Pulmonary artery endothelial cell (primary cell): ENCODE measurements around the gene ZFP92. TPM values are rescaled to one million over a fixed set of nuclear protein-coding genes. Genes with fewer than 3 reads are reported as not detected.
"Not testable (repeated sequence)": the region's sequence is repeated elsewhere in the genome, so short reads cannot be mapped to it uniquely, and the experiment has no call there.

Experiments used
- DNase-seq: peaks from one replicate; pipeline ENCODE4 v3.0.0-alpha.2; 2011; ENCODE audit warnings: low read depth, low spot score
- total RNA-seq: library from RNA; depleted of rRNA; stranded (reverse); fragments of >200 nt; gene quantifications from 2 replicates; pipeline ENCODE4 v1.2.3, GENCODE V29; 2014

The ZFP92 gene
- total RNA-seq, 1 donor from 2014 or later, result 1.6 TPM

DNA sequence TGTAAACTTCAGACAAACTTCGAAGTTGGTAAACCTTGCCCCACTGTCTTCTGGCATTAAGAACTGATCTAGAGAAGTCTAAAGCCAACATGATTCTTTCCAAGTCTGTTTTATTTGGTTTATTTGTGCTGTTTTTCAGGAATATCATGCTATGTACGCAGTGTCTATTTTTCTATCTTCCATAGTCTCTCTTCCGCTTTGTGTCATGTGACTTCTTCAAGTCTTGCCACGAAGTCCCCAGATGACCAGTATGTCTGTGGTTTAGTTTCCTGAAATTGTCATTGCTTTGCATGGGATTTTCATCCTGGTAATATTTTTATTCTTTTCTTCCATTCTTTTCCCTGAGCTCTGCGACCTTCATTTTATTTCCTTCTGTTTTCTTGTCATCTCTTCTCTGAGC lies 25.2 kb upstream of the ZFP92 start:
- DNase-seq, result no peak

DNA sequence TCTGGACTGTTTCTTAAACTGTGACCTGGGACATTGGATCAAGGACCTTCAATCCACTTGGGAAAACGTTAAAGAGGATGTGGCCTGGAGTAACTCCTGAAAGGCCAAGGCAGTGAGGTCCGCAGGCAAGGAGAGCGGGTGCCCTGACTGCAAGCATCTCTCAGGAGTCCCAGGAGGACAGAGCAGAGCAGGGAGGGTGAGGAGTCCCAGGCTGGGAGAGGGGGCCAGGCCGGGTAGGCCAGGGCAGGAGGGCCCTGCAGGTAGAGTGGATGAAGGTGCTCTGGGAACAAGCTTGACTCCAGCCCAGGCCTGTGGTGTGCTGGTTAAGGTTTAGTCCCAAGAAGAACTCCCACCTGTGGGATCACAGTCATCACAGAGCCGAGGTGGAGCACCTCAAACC lies 23.9 kb upstream of the ZFP92 start:
- no peak for DNase-seq

DNA sequence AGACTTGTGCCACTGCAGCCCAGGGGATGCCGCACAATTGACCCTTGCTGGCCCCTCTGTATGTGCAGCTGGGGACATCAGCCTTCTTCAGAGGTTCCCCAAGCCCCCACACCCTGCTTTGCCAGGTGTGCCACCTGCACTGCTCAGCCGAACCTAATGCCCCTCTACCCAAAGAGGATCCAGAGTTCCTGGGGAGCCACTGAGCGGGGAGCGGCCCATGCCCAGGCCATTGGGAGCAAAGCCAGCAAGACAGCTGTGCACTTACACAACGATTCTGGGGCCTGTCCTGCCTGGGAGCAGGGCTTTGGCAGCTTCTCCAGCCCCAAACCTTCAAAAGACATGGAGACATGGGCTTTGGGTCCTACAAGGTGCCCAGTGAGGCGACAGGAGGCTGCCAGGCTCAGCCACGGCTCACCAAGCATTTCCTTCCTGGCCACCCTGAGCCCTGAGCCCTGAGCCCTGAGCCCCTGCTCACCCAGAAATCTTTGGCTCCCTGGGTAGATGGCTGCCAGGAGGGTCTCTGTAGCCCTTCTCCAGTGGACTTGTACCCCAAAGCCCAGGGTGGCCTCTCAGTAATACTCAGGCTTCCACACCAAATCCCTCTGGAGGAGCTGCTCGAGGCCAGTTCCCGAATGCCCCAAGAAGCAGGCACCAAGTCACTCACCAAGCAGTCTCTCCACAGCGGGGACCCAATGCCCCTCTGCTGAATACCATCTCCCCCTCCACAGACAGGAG lies 23.1 kb upstream of the ZFP92 start:
- DNase-seq, result no peak

DNA sequence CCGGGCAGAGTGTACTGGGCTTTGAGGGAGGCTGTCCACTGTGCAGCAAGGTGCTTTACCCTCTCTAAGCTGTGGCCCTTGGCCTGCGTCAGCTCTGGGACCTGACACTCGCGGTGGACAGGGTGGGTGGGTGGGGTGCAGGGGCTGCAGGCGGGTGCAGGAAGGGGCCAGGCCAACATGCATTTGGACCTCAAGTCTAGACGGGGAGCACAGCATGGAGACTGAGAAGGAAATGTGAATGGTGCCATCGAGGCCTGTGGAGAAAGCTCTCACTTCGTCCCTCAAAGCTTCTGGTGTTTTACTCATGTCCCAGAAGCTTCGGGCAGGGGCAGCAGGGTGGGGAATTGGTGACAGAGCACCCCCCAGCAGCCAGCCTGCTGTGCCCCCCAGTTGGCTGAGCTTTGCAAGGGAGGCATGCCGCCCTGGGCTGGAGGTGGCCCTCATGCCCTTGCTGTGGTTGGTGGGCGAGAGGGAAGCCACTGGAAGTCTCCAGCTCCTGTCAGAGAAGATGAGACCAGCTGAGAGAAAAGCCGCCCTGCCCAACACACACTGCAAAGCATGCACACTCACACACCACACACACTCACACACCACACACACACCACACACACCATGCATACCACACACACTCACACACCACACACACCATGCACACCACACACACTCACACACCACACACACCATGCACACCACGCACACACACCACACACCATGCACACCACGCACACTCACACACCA lies 22.4 kb upstream of the ZFP92 start:
- DNase-seq, result no peak

DNA sequence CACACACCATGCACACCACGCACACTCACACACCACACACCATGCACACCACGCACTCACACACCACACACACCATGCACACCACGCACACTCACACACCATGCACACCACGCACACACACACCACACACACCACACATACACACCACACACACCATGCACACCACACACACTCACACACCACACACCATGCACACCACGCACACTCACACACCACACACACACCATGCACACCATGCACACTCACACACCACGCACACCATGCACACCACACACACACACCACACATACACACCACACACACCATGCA lies 21.9 kb upstream of the ZFP92 start:
- DNase-seq, result not testable (repeated sequence)

DNA sequence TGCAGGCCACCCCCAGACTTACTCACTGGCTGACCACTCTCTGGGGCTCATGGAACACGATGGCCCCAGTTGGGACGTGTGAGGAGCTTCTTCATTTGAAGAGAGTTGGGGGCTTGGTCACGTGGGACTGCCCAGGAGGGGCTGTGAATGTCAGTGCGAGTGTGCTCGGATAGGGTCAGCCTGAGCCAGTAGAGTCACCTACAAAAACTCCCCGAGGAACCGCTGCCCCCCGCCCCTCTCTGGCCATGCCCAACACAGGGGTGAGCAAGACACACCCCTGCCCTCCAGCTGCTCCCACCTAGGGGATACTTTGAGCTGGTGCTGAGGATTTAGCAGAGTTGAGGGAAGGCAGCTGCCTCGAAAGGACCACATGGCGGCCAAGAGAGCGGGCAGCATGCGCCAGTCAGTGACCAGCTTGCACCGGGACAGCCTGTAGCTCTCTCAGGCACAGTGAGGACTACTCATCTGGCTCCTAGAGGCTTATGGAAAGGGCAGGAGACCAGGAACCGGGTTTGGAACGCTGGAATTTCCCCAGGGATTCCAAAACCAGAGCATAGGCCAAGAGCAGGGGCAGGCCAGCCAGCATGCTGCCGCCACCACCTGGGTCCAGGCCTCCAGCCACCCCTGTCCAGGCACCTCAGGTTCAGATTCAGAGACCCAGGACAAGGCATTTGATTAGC lies 18.5 kb upstream of the ZFP92 start:
- no peak for DNase-seq

DNA sequence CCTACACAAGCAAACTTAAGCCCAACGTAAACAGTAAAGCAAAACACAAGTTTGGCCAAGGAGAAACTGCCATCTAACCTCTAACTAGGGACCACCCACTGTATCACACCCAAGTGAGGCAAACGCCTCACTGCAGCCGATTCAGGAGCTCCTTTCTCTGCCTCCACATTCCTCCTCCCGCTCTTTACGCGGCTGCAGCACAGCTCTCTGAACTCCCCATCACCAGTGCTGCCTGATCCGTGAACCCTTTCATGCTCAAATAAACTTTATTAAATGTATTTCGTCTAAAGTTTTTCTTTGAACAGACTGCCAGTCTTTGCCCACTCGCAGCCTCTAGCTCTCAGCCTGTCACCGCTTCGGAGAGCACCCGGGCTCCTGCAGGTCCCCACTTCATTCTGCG lies 16.7 kb upstream of the ZFP92 start:
- DNase-seq, result no peak

DNA sequence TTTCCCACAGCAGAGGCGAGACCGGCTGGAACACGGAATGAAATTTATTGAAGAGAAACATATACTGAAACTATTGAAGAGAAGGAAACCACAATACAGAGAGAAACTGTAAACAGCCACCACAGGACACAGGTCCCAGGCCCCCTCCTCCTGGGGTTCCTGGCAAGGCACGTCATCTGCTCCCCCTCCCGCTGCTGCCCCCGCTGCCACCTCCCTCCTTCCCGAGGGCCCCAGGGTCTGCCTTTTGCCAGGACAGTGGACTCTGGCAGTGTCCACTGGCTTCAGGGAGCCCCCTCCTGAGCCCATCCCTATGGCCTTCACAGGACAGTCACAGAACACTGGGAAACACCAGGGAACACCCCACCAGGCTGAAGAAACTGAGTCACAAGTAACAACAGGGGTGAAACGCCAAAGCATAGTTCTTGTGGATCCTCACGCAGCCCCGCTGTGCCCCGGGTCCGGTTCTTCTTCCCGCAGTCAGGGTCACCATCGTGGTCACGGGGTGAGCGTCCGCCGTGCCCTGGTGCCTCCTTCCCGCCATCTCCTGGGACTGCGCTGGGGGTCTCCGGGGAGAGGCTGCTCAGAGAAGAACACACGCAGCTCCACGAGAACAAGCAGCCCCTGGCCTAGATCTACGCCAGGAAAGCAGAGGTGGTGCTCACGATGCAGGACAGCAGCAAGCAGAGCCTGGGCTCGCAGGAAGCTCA lies 15.5 kb upstream of the ZFP92 start:
- no peak for DNase-seq

DNA sequence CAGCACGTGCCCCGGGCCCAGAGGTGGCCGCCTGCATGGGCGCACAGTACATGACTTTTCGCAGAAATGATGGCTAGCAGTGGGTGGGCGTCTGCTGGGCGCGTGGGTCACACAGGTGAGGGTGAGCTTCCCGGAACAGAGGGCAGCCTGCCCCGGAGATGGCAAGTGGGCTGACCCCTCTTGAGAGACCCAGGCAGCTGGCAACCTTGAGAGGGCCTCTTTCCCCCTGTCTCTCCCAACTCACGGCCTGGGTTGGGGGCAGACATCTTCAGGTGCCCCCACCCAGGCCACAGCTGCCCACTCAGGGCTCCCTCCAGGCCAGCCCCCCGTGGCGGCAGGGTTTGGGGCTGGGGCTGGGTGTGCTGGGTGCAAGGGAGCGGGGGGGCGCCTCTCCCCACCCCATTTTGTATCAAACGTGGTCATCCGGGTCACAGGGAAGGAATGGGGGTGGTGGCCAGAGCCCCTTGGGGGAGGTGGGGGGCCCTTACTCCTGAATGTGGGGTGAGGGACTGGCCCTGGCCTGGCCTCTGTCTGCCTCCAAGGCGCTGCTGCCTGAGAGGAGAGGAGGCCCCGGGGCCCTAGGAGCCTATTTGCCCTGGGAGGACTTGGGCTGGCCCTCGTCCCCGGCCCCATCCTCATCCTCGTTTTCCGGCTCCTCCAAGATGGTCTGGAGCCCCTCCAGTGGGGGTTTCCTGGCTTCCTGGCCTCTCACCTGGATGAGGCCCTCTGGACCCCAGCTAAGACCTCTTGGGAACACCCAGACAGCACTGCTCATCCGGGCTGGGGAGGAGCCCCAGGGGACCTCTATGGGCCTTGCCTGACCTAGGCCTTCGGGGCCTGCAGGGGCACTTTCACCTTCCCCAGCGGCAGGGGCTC lies 14.7 kb upstream of the ZFP92 start:
- no peak for DNase-seq

DNA sequence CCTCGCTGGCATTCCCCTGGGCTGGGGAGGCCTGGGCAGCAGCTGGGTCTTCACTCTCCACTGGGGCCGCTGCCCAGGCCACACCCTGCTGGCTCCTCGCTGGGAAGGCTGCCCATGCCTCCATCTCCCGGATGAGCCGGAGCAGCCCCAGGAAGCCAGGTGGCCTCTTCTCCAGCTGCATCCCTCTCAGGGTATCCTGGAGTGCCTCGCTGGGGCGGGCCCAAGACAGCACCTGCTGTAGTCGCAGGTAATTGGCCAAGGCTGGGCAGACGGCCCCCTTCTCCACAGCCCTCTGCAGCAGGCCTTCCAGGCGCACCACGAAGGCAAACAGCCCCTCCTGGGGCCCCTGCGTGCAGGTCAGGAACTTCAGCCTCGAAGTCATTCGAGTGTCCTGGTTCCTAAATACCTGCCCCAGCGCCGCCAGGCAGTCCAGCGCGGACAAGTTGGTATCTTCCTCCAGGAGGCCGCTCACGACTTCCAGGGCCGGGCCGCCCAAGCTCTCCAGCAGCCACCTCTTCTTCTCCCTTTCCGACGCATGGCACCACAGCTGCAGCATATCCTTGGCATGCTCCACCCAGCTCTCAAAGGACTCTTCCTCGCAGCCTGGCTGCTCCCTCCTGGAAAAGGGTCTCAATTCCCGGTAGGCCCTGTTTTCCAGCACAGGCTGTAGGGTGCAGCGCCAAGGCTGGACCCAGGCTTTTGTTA lies 13.9 kb upstream of the ZFP92 start:
- DNase-seq, result no peak

DNA sequence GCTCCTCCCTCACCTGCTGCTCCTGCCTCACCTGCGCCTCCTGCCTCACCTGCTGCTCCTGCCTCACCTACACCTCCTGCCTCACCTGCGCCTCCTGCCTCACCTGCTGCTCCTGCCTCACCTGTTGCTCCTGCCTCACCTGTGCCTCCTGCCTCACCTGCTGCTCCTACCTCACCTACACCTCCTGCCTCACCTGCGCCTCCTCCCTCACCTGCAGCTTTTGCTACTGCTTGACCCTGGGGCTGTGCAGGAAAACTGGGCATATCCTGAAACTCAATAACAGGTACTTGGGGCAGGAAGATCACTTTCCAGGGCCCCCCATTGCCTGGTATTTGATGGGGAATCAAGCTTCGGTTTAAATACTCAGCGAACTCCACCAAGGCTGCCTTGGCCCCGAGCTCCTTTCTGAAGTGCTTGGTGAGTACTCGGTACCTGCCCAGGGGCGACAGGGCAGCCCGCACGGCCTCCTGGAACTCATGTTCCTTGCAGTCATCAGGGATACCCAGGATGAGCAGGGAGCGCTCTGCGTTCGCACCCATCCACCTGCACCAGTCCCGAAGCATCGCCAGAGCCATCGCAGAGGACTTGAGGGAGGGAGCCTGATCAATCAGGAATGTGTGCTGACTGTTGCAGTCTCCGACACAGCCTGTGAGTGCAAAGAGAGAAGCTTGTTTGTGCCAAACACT lies 12.9 kb upstream of the ZFP92 start:
- no peak for DNase-seq

DNA sequence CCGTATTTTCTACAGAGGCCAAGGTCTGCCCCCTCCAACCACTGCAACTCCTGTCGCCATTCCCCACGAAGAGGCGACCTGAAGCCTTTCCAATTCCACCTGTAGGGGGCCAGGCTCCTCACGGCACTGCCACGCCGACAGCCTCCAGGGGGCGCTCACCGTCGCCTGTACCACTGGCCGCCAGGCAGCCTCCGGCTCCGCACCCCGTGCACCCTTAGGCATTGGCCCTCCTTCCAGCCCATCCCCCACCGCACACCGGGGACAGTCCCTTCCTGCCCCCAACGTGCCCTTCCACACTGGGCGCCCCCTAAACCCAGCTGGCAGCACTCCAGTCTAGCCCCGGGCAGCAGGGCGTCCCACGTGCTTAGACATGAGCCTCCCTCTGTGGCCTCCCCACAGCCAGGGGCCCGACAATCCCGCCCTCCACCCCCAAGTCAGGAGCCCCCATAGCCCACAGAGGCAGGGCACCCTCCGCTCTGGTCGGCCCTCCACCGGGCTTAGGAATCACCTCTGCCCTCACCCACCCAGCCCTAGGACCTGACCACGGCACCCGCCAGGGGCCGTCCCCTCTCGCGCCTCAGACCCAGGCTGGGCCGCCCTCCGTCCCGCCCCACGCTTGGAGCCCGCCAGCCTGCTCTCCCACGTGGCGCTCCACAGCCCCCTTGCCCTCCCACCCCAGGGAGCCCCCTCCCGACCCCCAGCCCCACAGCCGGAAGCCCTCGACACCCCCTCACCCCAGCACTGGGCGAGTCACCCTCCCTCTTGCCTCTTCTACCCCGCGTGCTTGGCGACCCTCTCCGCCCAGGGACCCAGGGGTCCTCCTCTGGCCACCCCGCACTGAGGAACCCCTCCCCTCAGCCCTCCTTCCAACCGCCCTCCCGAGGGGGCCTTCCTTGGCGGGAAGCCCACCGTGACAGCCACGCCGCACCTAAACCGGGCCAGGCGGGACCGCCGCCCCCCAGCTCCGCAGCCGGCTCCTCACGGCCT lies 10.8 kb upstream of the ZFP92 start:
- DNase-seq, result no peak

DNA sequence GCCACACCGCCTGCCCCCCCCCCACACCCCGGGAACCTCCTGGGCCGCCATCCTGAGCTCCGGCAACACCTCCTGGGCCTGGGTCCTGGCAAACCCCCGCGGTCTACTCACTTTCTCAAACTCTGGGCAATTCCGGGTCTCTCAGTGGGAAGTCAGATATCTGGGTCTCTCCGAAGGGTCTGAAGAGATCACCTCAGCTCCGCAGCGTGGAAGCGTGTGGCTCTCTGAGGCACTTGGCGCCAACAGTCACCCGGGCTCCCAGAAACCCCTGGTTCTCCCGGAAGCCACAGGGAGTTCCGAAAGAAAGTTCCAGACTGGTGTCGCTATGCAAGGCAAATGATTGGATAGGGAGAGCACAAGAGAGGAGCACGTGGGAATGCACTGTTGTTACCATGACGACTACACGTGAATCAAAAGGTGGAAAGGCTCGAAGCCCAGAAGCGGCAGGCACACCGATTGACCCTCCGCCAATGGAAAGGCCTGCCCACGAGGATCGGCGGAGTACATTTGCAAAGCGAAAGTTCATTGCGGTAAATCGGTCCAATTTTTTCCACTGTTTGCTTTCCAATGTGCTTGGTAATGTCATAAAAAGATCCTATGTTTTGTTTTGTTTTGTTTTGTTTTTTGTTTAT lies 10.0 kb upstream of the ZFP92 start, which contains the start of gene PNMA6E:
PNMA6E (minus strand) TSS at position 218 of the 632 bp plus-strand sequence. CDS start 2,501 bp downstream, outside the sequence.
- no peak for DNase-seq

DNA sequence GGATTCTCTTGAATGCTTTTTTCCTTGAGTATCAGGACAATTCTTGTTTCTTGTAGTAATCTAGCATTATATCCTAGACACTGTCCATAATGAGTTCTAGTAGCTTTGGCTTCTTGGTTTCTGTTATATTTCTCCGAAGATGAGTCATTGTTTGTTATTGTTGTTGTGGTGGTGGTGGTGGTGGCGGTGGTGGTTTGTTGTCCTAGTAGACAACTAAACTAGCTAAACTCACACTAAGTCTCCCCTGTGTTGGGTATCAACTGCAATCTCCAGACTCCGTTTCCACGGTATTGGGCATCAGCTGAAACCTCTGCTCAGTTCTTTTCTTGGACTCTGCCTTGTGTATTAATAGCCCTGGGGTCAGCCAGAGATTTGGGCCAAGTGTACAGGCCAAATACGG lies 6.9 kb upstream of the ZFP92 start:
- not testable (repeated sequence) for DNase-seq

DNA sequence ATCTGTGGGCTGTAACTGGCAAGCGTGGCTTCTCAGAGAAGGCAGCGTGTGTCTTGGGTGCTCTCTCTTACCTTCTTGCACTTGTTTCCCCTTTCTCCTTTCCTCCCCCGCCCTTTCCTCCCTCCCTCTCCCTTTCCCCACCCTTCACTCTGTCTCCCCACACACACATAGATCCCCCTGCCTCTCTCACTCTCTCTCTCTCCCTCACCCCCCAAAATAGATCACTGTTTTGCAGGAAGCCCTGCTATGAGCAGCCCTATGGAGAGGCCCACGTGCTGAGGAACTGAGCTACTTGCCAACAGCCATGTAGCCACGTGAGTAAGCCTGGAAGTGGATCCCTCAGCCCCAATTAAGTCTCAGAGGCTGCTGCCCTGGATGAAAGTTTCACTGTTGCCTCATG lies 5.8 kb upstream of the ZFP92 start:
- no peak for DNase-seq

DNA sequence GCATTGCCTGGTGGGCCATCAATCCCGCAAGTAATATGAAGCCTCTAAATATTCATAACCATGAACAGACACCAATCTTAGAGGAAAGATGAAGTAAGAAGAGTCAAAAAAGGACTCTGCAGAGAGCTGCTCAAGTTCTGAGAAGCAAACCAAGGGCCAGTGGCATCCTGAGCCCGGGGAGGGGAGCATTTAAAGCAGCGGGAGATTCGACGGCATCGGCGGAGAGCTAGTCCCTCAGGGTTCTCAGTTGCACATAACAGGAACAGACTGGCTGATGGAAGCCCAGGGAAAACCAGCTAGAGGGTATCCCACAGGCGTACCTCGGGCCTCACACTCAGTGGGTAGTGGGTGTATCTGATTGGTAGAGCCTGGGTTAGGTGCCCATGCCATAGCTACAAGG lies 5.3 kb upstream of the ZFP92 start:
- DNase-seq, result no peak

DNA sequence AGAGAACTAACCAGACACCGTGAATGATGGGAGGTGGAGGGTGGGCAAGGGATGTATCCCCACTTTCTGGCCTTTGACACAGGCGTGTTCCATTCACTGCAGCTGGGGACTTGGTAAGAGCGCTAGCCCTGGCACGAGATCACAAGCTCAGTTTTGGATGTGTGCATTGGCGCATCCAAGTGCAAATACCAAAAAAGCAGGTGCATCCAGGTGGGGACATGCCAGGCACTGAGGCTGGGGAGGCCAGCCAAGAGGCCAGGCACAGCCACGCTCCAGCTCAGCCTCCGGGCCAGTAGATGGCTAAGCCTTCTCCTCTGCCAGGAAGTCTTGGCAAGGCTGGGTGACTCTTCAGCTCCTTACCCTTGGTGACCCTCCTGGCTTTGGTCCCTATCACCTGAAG lies 4.4 kb upstream of the ZFP92 start:
- no peak for DNase-seq

DNA sequence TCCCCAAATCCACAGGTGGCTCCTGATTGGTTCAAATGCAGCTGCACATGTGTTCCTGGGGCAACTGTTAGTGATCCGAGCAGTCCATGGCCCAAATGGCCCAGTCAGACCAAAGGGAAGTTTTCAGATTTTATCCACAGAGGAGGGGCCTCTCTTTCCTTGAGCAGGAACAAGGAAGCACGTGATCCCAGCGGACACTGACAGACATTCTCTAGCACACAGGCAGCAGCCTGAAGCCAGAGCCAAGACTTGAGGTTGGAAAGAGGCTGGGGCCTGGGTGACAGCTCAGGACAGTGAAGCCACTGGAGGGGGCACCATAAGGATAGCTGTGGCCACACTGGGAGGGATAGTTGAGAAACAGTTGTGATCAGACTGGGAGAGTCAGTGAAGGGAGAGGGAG lies 3.5 kb upstream of the ZFP92 start:
- no peak for DNase-seq
